ENCODE results near the gene SOCS3.

DNA sequence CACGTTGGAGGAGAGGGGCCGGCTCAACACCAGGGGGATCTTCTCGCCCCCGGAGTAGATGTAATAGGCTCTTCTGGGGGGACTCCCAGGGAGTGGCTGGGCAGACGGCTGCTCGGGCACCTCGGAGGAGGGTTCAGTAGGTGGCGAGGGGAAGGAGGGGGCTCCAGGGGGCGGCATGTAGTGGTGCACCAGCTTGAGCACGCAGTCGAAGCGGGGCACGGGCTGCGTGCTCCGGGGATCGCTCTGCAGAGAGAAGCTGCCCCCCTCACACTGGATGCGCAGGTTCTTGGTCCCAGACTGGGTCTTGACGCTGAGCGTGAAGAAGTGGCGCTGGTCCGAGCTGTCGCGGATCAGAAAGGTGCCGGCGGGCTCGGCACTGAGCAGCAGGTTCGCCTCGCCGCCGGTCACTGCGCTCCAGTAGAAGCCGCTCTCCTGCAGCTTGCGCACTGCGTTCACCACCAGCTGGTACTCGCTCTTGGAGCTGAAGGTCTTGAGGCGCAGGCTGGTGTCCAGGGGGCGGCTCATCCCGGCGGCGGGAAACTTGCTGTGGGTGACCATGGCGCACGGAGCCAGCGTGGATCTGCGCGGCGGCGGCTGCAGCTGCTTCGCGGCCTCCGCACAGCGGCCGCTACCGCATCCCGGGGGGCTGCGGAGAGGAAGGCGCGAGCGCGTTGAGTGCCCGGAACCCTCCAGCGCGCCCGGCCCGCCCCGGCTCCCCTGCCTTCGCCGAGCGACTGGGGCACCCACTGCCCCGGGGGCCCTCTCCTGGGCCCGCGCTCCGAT is 1.1 kb downstream of the SOCS3 start:
- TF ChIP-seq, protein P1, sequence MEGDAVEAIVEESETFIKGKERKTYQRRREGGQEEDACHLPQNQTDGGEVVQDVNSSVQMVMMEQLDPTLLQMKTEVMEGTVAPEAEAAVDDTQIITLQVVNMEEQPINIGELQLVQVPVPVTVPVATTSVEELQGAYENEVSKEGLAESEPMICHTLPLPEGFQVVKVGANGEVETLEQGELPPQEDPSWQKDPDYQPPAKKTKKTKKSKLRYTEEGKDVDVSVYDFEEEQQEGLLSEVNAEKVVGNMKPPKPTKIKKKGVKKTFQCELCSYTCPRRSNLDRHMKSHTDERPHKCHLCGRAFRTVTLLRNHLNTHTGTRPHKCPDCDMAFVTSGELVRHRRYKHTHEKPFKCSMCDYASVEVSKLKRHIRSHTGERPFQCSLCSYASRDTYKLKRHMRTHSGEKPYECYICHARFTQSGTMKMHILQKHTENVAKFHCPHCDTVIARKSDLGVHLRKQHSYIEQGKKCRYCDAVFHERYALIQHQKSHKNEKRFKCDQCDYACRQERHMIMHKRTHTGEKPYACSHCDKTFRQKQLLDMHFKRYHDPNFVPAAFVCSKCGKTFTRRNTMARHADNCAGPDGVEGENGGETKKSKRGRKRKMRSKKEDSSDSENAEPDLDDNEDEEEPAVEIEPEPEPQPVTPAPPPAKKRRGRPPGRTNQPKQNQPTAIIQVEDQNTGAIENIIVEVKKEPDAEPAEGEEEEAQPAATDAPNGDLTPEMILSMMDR (conservative IDR thresholded peaks at IDR 0.05; ENCODE audit: low read length), result no peak
- no peak for TF ChIP-seq EZH2phosphoT487 (IDR thresholded peaks at IDR 0.05; ENCODE audit: borderline replicate concordance, low read depth, low read length)

Data from OCI-LY7 (cell line).